NCI-H1694 treated with DMSO at 0.1 percent for 48 hours (cell line): ENCODE measurements around the gene MAF.

ENCODE experiments used
- DNase-seq: peaks from one replicate; lab custom pipeline; 2025; lab: John Stamatoyannopoulos, UW

MAF gene

DNA sequence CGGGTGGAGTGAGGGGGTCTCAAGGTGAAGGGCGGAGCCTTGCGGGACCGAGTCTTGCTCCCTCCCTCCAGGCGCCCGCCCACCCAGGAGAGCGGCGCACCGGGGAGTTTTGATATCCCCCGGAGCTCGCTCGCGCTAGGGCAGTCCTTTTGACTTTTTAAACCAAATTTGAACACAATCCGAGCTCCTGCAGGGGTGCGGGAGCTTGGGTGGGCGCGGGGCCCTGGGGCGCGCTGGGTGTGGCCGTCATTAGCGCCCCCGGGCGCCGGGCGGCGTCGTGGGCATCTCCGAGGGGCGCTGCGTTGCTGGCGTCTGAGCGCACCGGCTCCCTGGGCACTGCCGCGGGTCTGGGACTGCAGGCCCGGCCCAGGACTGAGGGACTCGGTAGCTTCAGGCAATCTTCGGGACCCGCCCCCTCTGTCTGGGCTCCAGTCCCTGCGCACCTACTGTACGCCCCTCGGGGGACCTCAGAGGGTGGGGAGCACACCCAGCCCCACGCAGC lies 10.9 kb downstream of the MAF start:
- DNase-seq = no peak

GRCh38 chr16:79587897-79588296 lies 12.6 kb downstream of the MAF start:
- DNase-seq = no peak

DNA sequence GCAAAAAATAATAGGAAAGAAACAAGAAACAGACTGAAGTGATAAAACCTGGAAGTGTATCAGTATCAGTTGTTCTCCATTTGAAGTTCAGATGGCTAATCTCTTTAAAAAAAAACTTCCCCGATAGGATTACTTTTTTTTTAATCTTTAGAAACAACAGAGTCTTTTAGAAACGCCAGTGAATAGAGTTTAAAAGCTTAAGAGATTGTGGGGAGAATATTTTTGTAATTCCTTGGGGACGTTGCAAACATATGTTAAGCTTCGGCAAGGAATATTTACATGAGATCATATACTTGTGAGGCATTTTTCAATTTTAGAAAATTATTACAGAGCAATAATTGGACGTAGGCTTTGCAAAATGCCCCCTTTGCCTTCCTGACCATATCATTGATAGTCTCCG lies 13.2 kb downstream of the MAF start:
- no peak for DNase-seq

- DNase-seq = no peak
Measured at GRCh38 chr16:79582789-79583188, 17.7 kb downstream of the MAF start.

GRCh38 chr16:79580453-79581191 lies 19.9 kb downstream of the MAF start:
- no peak for DNase-seq

- no peak for DNase-seq
Measured at GRCh38 chr16:79576602-79577001, 23.9 kb downstream of the MAF start.

DNA sequence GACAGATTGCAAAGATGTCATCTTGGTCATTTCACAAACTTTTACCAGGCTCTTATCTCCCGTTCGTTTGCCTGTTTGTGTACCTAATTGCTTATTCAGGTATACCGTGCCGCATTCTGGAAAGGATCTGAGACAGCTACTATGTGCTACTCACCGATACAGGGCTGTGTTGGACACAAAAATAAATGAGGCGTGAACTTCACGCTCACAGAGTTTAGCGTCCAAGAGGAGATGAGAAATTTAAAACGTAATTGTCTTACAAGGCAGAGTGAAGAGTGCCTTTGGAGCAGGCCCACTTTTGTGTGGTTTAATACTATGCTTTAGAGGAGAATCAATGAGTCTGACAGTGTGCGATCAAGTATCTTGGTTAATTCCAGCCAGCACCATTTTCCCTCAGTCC lies 26.7 kb downstream of the MAF start:
- DNase-seq = no peak

DNA sequence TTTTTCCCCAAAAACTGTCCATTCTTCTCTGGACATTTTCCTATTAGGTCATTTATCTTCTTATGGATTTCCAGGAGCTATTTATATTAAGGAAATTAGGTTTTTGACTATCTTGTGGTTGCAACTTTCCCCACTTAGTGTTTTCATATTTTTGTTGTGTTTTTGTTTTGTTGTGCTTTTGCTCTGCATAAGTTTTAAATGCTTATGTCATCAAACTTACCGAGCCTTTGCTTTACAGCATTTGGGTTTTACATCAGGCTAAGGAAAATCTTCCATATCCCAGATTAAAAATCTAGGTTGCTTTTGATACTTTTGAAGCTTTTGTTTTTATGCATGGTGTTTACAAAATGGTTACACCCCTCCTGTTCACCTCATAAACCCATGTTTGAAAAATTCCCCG lies 27.5 kb downstream of the MAF start:
- DNase-seq = no peak

DNA sequence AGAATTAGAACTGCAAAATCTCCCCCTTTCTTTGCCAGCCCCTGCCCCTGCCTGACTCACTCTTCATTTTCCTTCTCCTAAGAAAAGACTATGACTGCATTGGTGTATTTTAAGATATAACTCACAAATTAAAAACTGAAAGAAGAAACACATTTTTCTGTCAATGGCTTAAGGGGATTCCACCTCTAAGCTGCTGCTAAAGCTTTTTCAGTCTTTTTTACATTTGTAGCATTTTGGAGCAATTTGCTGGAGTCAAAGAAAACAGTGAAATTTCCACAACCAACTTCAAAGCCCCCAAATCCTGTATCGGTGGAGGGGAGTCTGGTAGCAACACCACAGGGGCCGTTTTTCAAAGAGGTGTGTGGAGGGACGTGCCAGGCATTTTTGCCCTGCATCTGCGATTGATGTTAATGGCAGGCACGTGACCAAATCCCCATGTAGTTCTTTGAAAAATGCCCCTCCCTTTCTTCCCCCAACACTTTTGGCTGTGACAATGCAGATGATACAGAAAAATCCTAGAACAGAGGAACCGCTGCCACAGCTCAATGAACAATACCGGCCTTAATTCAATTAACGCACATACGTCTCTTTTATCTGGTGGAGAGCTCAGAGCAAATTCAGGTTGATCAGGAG lies 28.5 kb downstream of the MAF start:
- no peak for DNase-seq

- DNase-seq = no peak
Measured at GRCh38 chr16:79571065-79571902, 29.3 kb downstream of the MAF start.

DNA sequence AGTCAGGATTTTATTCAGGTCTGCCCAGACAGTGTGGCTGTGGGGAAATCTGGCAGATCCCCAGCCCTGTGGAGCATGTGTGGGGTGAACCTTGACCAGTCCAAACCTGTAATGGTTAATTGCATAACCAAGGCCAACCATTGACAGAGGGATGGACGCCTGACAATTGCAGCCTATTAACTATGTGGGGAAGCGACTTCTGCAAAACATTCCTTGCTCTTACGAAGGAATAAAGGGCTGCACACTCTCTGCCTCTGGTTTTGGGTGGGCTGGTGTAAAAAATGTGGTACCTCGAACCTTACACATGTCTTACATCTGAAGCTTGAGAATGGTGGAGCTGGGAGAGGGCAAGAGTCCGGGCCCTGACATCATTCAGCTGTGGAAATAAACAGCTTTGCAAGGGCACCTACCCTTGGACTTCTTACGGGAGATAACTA lies 35.8 kb downstream of the MAF start:
- DNase-seq = no peak

DNA sequence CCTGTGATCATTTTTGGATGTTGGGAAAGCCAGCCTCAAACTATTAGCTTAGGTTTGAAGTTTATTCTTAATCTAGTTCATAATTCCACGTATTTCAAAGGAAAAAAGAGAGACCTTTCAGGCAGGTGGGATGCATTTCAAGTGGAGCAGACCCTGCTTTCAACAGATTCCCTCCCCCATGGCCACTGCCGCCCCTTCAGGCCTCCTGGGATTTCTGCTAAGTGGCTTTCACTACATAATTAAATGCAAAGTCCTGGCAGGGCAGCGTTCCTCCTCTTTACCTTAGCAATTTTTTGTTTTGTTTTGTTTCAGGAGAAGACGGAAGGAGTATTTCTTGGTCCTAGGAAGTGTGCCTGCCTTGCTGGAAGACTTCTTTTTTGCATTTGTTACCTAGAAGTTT lies 36.6 kb downstream of the MAF start:
- no peak for DNase-seq

- no peak for DNase-seq
Measured at GRCh38 chr16:79562166-79562823, 38.2 kb downstream of the MAF start.

GRCh38 chr16:79561729-79562128 lies 38.8 kb downstream of the MAF start:
- no peak for DNase-seq

- no peak for DNase-seq
Measured at GRCh38 chr16:79560923-79561322, 39.6 kb downstream of the MAF start.

- no peak for DNase-seq
Measured at GRCh38 chr16:79560318-79560717, 40.2 kb downstream of the MAF start.

DNA sequence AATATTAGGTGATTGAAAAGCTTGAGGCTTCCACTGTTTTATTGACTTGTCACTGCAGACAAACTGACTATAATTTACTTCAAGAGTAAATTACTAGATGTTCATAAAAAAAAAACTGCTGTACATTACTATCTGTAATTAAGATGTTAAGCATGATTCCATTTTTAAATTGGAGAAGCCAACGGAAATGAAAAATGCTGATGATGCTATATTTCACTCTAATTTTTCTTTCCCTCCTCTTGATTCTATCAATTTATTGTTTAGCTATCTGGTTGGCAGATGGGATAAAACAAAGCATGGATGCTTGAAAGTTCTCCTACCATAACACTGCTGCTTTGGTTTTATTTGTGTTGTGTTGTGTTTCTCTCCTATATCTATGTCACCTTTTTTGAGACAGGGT lies 41.0 kb downstream of the MAF start:
- DNase-seq = no peak

GRCh38 chr16:79557421-79557820 lies 43.1 kb downstream of the MAF start:
- DNase-seq = no peak

DNA sequence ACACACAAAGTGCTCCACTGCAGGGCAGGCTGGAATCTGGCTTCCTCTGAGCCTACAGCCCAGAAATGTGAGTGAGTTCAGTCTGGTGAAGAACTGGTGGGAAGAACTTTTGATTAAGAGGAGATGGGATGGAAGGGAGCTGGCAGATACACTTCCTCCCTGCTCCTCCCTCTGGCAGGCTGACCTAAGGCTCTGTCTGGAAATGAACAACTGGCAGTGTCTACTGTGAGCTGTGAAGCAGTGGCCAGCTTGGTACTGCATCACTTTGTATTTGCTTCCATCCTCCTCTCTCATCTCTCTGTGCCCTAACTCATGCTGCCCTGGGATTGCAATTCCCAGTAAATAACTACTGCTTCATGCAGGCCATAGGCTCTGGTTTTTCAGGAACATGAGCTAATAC lies 45.6 kb downstream of the MAF start:
- DNase-seq = no peak

- DNase-seq = no peak
Measured at GRCh38 chr16:79550373-79550772, 50.2 kb downstream of the MAF start.

DNA sequence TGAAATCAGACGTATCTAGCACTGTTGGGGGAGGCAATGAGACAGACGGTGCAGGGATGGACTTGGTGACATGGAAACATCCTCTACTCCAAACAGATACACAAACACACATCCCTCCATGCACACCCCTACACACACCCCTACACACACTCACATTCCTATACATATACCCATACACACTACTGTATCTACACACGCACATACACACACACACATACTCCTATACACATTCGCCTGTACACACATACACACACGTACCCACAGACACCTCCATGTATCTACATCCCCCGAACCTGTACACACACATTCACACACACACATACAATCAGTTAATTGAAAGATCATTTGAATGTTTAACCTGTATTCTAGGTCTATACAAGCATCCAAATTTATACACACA lies 53.5 kb downstream of the MAF start:
- no peak for DNase-seq
